GM12892 (cell line): ENCODE measurements around the gene GBF1.

ENCODE experiments used
- POLR2A ChIP-seq: IDR thresholded peaks from 2 replicates; pipeline ENCODE4 v1.6.1; 2011; ENCODE audit warnings: low read depth, low read length, control low read depth
- POLR2AphosphoS5 ChIP-seq: IDR thresholded peaks from 2 replicates; pipeline ENCODE4 v1.6.1; 2011; ENCODE audit warnings: low read depth, low read length, control low read depth

DNA sequence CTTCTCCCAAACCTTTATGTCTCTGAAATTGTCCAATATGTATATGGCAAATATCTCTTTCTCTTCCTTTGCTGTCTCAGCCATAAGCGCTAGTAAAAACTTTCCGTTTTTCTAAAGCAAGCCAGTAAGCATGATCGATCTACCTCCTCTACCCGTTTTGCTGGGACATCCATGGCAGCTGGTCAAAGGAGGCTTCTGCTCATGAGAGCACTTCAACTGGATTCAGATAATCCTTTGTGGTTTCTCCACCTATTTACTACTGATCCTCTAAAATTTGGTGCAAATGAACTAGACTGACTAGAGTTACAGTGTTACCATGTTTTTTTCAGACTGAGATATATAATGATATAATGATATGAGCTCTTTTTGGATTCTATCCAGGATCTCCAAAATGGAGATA, 42.7 kb downstream of the GBF1 start:
- TF ChIP-seq POLR2A, result no peak
- TF ChIP-seq POLR2AphosphoS5, result no peak
